ENCODE measurements around the gene ACAD8. TPM values are rescaled to one million over a fixed set of nuclear protein-coding genes. Genes with fewer than 3 reads are reported as not detected.

The ACAD8 gene
- total and polyA plus RNA-seq, 2 of the 8 experiments (the other 6 are each of a cell fraction or from before 2014, with no cell fraction given): 45.8 to 52.7 TPM

GRCh38 chr11:134240592-134240991, 12.8 kb upstream of the ACAD8 start:
- Histone ChIP-seq H3K56ac (replicated peaks; ENCODE audit: insufficient read length, low read depth, low read length) (no peak overlapping the region), H3K14ac (ENCODE audit: insufficient read length) (no peak overlapping the region), H3K4me2 (ENCODE audit: insufficient read depth in 1 of 2, low read depth in 2 of 2, low read length in 2 of 2) (no peak overlapping the region), H3K9ac (replicated peaks in 1 of 4; ENCODE audit: extremely low read depth in 1 of 4, low read depth in 3 of 4, low read length in 3 of 4) (no peak overlapping the region), H3K4ac (replicated peaks; ENCODE audit: insufficient read length, low read depth, low read length) (no peak overlapping the region), H2BK15ac (ENCODE audit: low read length) (no peak overlapping the region), H3K27ac (ENCODE audit: low read depth, low read length) (no peak overlapping the region), H4K20me1 (replicated peaks in 1 of 2; ENCODE audit: control insufficient read depth in 1 of 2, insufficient read depth in 2 of 2, low read length in 2 of 2) (no peaks in the 10 kb centered on the region), H3K27me3 (replicated peaks in 1 of 4; ENCODE audit: control insufficient read depth in 3 of 4, extremely low read depth in 1 of 4, insufficient read depth in 3 of 4, low read length in 3 of 4) (no peaks in the 10 kb centered on the region), H2AK5ac (ENCODE audit: low read depth, low read length) (no peak overlapping the region), H4K91ac (replicated peaks; ENCODE audit: insufficient read length, low read length) (no peak overlapping the region), H4K8ac (ENCODE audit: extremely low read depth, insufficient read depth, low read length) (no peak overlapping the region), H3K36me3 (ENCODE audit: control insufficient read depth in 2 of 4, insufficient read depth in 4 of 4, low read length in 3 of 4) (peaks cover 0 to 8% (median 3%) of the 10 kb centered on the region in 4 experiments; a peak in 4 of 8 replicates), H3K23me2 (ENCODE audit: low read depth, low read length) (no peaks in the 10 kb centered on the region), H3K18ac (ENCODE audit: extremely low read depth, low read length) (no peak overlapping the region), H3K79me2 (ENCODE audit: control insufficient read depth in 1 of 2, insufficient read depth in 2 of 2, low read length in 2 of 2) (no peaks in the 10 kb centered on the region), H2BK120ac (replicated peaks; ENCODE audit: low read depth, low read length) (no peak overlapping the region), H4K5ac (ENCODE audit: insufficient read length, low read depth, low read length) (no peak overlapping the region), H2BK5ac (ENCODE audit: low read depth, low read length) (no peak overlapping the region), H3K9me3 (ENCODE audit: insufficient read depth in 2 of 2, low read depth in 1 of 2, low read length in 1 of 2) (no peaks in the 10 kb centered on the region), H3K23ac (ENCODE audit: insufficient read length) (no peak overlapping the region), H2BK20ac (ENCODE audit: low read length) (no peak overlapping the region), H3K4me1 (replicated peaks in 1 of 4; ENCODE audit: control insufficient read depth in 3 of 4, insufficient read depth in 4 of 4, low read length in 3 of 4) (no peaks in the 10 kb centered on the region), H2AFZ (ENCODE audit: low read length) (no peak overlapping the region), H2BK12ac (ENCODE audit: low read depth, low read length) (no peak overlapping the region), H3K79me1 (ENCODE audit: low read depth, low read length) (no peaks in the 10 kb centered on the region), H3K4me3 (ENCODE audit: extremely low read depth in 1 of 4, insufficient read depth in 2 of 4, low read depth in 3 of 4, low read length in 4 of 4) (no peak overlapping the region)
- FAIRE-seq: no peak
- ChIA-PET CTCF (ENCODE audit: partially characterized antibody) (interaction anchor here (0.6 to 2.4 kb wide), 6 partner anchors 9 to 33 kb away, joined by 3 to 8 read pairs (median 3); partner anchors contain the start of gene VPS26B), POLR2A (ENCODE audit: partially characterized antibody) (interaction anchor here (0.7 to 2.4 kb wide), 3 partner anchors 14 to 16 kb away, joined by 3 to 7 read pairs (median 6); partner anchors contain the start of gene VPS26B)
- no peak for DNase-seq (ENCODE audit: low read depth in 1 of 2, low spot score in 2 of 2)
- WGBS, 2 experiments (ENCODE audit: extremely low coverage in 1 of 2, insufficient coverage in 1 of 2, insufficient read length in 1 of 2, insufficient replicate concordance in 2 of 2, low coverage in 1 of 2, low lambda C conversion rate in 2 of 2, missing lambda C conversion rate in 1 of 2): 75% methylated on average over 6 of the region's 6 CpGs; no CpG with 5 or more reads in 1 of the 2 experiments
- TF ChIP-seq POLR2AphosphoS5 (IDR thresholded peaks at IDR 0.05; ENCODE audit: low read depth, low read length) (no peak), CBX8 (IDR thresholded peaks at IDR 0.05; ENCODE audit: borderline replicate concordance, low read depth, low read length) (no peak), NRF1 (IDR thresholded peaks at IDR 0.05; ENCODE audit: low read depth, low read length) (no peak), RBBP5 (IDR thresholded peaks at IDR 0.05; ENCODE audit: borderline replicate concordance, low read depth, low read length) (no peak), SRF (IDR thresholded peaks at IDR 0.05; ENCODE audit: low read depth, low read length) (no peak), GTF2F1 (IDR thresholded peaks at IDR 0.05; ENCODE audit: borderline replicate concordance, low read depth, low read length) (no peak), CREB1 (IDR thresholded peaks at IDR 0.05) (no peak), EZH2 (IDR thresholded peaks at IDR 0.05; ENCODE audit: low read depth, low read length, severe bottlenecking) (no peak), RXRA (IDR thresholded peaks at IDR 0.05; ENCODE audit: insufficient read depth, low read depth, low read length) (no peak), ZNF274 (IDR thresholded peaks at IDR 0.05; ENCODE audit: borderline replicate concordance, extremely low read depth, low read length) (no peak), POLR2A (IDR thresholded peaks at IDR 0.05; ENCODE audit: control extremely low read depth in 1 of 2, low read depth in 2 of 2, low read length in 2 of 2) (no peak)
- TF ChIP-seq, protein P1, sequence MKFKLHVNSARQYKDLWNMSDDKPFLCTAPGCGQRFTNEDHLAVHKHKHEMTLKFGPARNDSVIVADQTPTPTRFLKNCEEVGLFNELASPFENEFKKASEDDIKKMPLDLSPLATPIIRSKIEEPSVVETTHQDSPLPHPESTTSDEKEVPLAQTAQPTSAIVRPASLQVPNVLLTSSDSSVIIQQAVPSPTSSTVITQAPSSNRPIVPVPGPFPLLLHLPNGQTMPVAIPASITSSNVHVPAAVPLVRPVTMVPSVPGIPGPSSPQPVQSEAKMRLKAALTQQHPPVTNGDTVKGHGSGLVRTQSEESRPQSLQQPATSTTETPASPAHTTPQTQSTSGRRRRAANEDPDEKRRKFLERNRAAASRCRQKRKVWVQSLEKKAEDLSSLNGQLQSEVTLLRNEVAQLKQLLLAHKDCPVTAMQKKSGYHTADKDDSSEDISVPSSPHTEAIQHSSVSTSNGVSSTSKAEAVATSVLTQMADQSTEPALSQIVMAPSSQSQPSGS (IDR thresholded peaks at IDR 0.05; ENCODE audit: low read length): no peak
- TF ChIP-seq, protein P2, sequence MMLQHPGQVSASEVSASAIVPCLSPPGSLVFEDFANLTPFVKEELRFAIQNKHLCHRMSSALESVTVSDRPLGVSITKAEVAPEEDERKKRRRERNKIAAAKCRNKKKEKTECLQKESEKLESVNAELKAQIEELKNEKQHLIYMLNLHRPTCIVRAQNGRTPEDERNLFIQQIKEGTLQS (IDR thresholded peaks at IDR 0.05; ENCODE audit: insufficient read depth, low read depth, low read length): no peak

All from H1 (cell line).